Muscle of leg (tissue), 11 donors: ENCODE data around the gene CXCL3. TPM values are rescaled to one million over a fixed set of nuclear protein-coding genes. Genes with fewer than 3 reads are reported as not detected.

Experiments
- DNase-seq: peaks from one replicate; pipeline ENCODE4 v3.0.0; 2013
- H3K27ac ChIP-seq: one replicate; pipeline ENCODE4 v1.5.1; 2013; ENCODE audit warnings: mild to moderate bottlenecking, low read length, control low read depth
- H3K27me3 ChIP-seq: one replicate; pipeline ENCODE4 v1.6.1; 2013; ENCODE audit warnings: low read length; ENCODE audit not compliant: control insufficient read depth, insufficient read depth
- H3K36me3 ChIP-seq: one replicate; pipeline ENCODE4 v1.6.1; 2013; ENCODE audit warnings: low read length; ENCODE audit not compliant: control insufficient read depth, insufficient read depth
- H3K4me1 ChIP-seq: one replicate; pipeline ENCODE4 v1.6.1; 2013; ENCODE audit warnings: low read length; ENCODE audit not compliant: control insufficient read depth, insufficient read depth
- H3K4me3 ChIP-seq: one replicate; pipeline ENCODE4 v1.5.1; 2013; ENCODE audit warnings: low read length, control low read depth
- H3K9me3 ChIP-seq: replicated peaks from 2 replicates; pipeline ENCODE4 v1.6.1; 2013; ENCODE audit warnings: low read depth, low read length; ENCODE audit not compliant: control insufficient read depth
- WGBS: methylation state at CpG from one replicate; pipeline ENCODE4 v1.1.5; 2013; ENCODE audit warnings: missing lambda C conversion rate; ENCODE audit not compliant: insufficient coverage; 5-methylcytosine and 5-hydroxymethylcytosine counted together
- polyA plus RNA-seq, 8 donors: library from polyadenylated mRNA; unstranded; fragments of 120-200 nt; gene quantifications; one replicate each; pipeline versions ENCODE4 v1.2.1 to v1.2.3, GENCODE V29; 2013; ENCODE audit warnings: inconsistent platforms in 1 of 8, low replicate concordance in 1 of 8; ENCODE audit not compliant: insufficient read length in 8 of 8, insufficient read depth in 1 of 8
- total RNA-seq: library from RNA; stranded (reverse); fragments of 120-200 nt; gene quantifications from one replicate; pipeline ENCODE4 v1.2.4, GENCODE V29; 2013

CXCL3 gene
- total and polyA plus RNA-seq, 9 donors, result 0.17 to 0.84 (median 0.19) TPM; not detected in 2

- H3K9me3 ChIP-seq, result no peaks in the 10 kb centered on the region
- no peak overlapping the region for H3K27ac ChIP-seq
- no peaks in the 10 kb centered on the region for H3K36me3 ChIP-seq
- no CpG with 5 or more reads among the region's 1 CpG for WGBS
- no peak overlapping the region for H3K4me3 ChIP-seq
- H3K4me1 ChIP-seq, result no peaks in the 10 kb centered on the region
- DNase-seq, result no peak
- H3K27me3 ChIP-seq, result no peaks in the 10 kb centered on the region
Observed at GRCh38 chr4:74056114-74056857, 17.8 kb upstream of the CXCL3 start.

GRCh38 chr4:74055498-74055897, 17.0 kb upstream of the CXCL3 start:
- DNase-seq, result no peak
- H3K9me3 ChIP-seq, result no peaks in the 10 kb centered on the region
- no peaks in the 10 kb centered on the region for H3K36me3 ChIP-seq
- no peaks in the 10 kb centered on the region for H3K27me3 ChIP-seq
- WGBS, result no CpG with 5 or more reads among the region's 3 CpGs
- no peaks in the 10 kb centered on the region for H3K4me1 ChIP-seq
- H3K4me3 ChIP-seq, result no peak overlapping the region
- no peak overlapping the region for H3K27ac ChIP-seq

GRCh38 chr4:74055096-74055495, 16.6 kb upstream of the CXCL3 start:
- Histone ChIP-seq H3K27ac (no peak overlapping the region), H3K27me3 (no peaks in the 10 kb centered on the region), H3K36me3 (no peaks in the 10 kb centered on the region), H3K4me1 (no peaks in the 10 kb centered on the region), H3K4me3 (no peak overlapping the region), H3K9me3 (no peaks in the 10 kb centered on the region)
- no CpG with 5 or more reads among the region's 2 CpGs for WGBS
- DNase-seq, result no peak

- WGBS, result 100% methylated on average over 1 of the region's 1 CpG
- no peaks in the 10 kb centered on the region for H3K36me3 ChIP-seq
- H3K27me3 ChIP-seq, result no peaks in the 10 kb centered on the region
- no peak overlapping the region for H3K4me3 ChIP-seq
- no peak for DNase-seq
- no peaks in the 10 kb centered on the region for H3K9me3 ChIP-seq
- no peak overlapping the region for H3K27ac ChIP-seq
- H3K4me1 ChIP-seq, result no peaks in the 10 kb centered on the region
Observed at GRCh38 chr4:74054483-74055047, 16.1 kb upstream of the CXCL3 start.

GRCh38 chr4:74047152-74047551, 8.7 kb upstream of the CXCL3 start:
- no peak for DNase-seq
- Histone ChIP-seq H3K27ac (no peak overlapping the region), H3K4me3 (no peak overlapping the region), H3K27me3 (no peaks in the 10 kb centered on the region), H3K36me3 (no peaks in the 10 kb centered on the region), H3K9me3 (no peaks in the 10 kb centered on the region), H3K4me1 (no peaks in the 10 kb centered on the region)
- WGBS, result no CpG with 5 or more reads among the region's 1 CpG

GRCh38 chr4:74045772-74046171, 7.3 kb upstream of the CXCL3 start:
- no peaks in the 10 kb centered on the region for H3K4me1 ChIP-seq
- no peaks in the 10 kb centered on the region for H3K36me3 ChIP-seq
- no peak overlapping the region for H3K4me3 ChIP-seq
- no peaks in the 10 kb centered on the region for H3K9me3 ChIP-seq
- no CpG with 5 or more reads among the region's 2 CpGs for WGBS
- no peak for DNase-seq
- H3K27me3 ChIP-seq, result no peaks in the 10 kb centered on the region
- H3K27ac ChIP-seq, result no peak overlapping the region

- Histone ChIP-seq H3K4me3 (no peak overlapping the region), H3K27me3 (no peaks in the 10 kb centered on the region), H3K36me3 (no peaks in the 10 kb centered on the region), H3K4me1 (no peaks in the 10 kb centered on the region), H3K27ac (no peak overlapping the region), H3K9me3 (no peaks in the 10 kb centered on the region)
- no CpG with 5 or more reads among the region's 3 CpGs for WGBS
- DNase-seq, result no peak
Observed at GRCh38 chr4:74045247-74045646, 6.8 kb upstream of the CXCL3 start.

- H3K36me3 ChIP-seq, result no peaks in the 10 kb centered on the region
- no peak overlapping the region for H3K27ac ChIP-seq
- WGBS, result no CpG with 5 or more reads among the region's 3 CpGs
- H3K4me3 ChIP-seq, result no peak overlapping the region
- DNase-seq, result no peak
- H3K4me1 ChIP-seq, result no peaks in the 10 kb centered on the region
- H3K9me3 ChIP-seq, result no peaks in the 10 kb centered on the region
- no peaks in the 10 kb centered on the region for H3K27me3 ChIP-seq
Observed at GRCh38 chr4:74044677-74045076, 6.2 kb upstream of the CXCL3 start.

GRCh38 chr4:74042681-74043080, 4.2 kb upstream of the CXCL3 start:
- Histone ChIP-seq H3K9me3 (no peaks in the 10 kb centered on the region), H3K27me3 (peaks cover 3% of the 10 kb centered on the region), H3K27ac (no peak overlapping the region), H3K36me3 (no peaks in the 10 kb centered on the region), H3K4me1 (peaks cover 5% of the 10 kb centered on the region), H3K4me3 (no peak overlapping the region)
- no peak for DNase-seq
- 65% methylated on average over 2 of the region's 2 CpGs for WGBS

GRCh38 chr4:74041418-74041817, 2.9 kb upstream of the CXCL3 start:
- peaks cover 3% of the 10 kb centered on the region for H3K27me3 ChIP-seq
- no peak for DNase-seq
- no CpG with 5 or more reads among the region's 1 CpG for WGBS

More at GRCh38 chr4:74041418-74041817, 2.9 kb upstream of the CXCL3 start:
- H3K27ac ChIP-seq, result no peak overlapping the region
- no peaks in the 10 kb centered on the region for H3K36me3 ChIP-seq
- H3K4me1 ChIP-seq, result peaks cover 5% of the 10 kb centered on the region
- no peak overlapping the region for H3K4me3 ChIP-seq
- H3K9me3 ChIP-seq, result no peaks in the 10 kb centered on the region
